ENCODE results near the gene NUP93.

NUP93 gene

GRCh38 chr16:56785317-56785716 lies 55.4 kb downstream of the NUP93 start:
- Histone ChIP-seq H3K36me3 (ENCODE audit: low read length) (no peaks in the 10 kb centered on the region), H3K27me3 (ENCODE audit: low read length) (no peaks in the 10 kb centered on the region), H3K4me2 (ENCODE audit: low read depth, low read length, poor library complexity, severe bottlenecking) (no peak overlapping the region), H3K9me2 (replicated peaks; ENCODE audit: insufficient read depth, low read length) (no peaks in the 10 kb centered on the region), H4K20me1 (ENCODE audit: low read depth, low read length) (no peaks in the 10 kb centered on the region; the same call in 1 of the 2 replicates), H3K9me3 (ENCODE audit: insufficient read depth, low read length) (no peaks in the 10 kb centered on the region), H3K4me3 (ENCODE audit: insufficient read depth, low read length, poor library complexity, severe bottlenecking) (no peak overlapping the region), H3K9ac (ENCODE audit: low read length) (no peak overlapping the region), H2AFZ (ENCODE audit: low read depth, low read length, severe bottlenecking) (no peak overlapping the region), H3F3A (ENCODE audit: insufficient read depth) (no peaks in the 10 kb centered on the region), H3K27ac (ENCODE audit: low read depth, low read length) (no peak overlapping the region), H3K79me2 (ENCODE audit: insufficient read depth, low read length) (peaks cover 6% of the 10 kb centered on the region; the same call in 1 of the 2 replicates)
- TF ChIP-seq EZH2phosphoT487 (conservative IDR thresholded peaks at IDR 0.05; ENCODE audit: low read length): no peak
- TF ChIP-seq CTCF (IDR thresholded peaks at IDR 0.05; ENCODE audit: insufficient read depth, low read length, poor library complexity, severe bottlenecking): no peak

- H4K20me1 ChIP-seq (ENCODE audit: low read depth, low read length): no peaks in the 10 kb centered on the region
- no peak overlapping the region for H3K27ac ChIP-seq (ENCODE audit: low read depth, low read length)
- no peaks in the 10 kb centered on the region for H3K36me3 ChIP-seq (ENCODE audit: low read length)
- H3F3A ChIP-seq (ENCODE audit: insufficient read depth): no peaks in the 10 kb centered on the region
- H3K79me2 ChIP-seq (ENCODE audit: insufficient read depth, low read length): peaks cover 6% of the 10 kb centered on the region; the same call in 1 of the 2 replicates
- no peaks in the 10 kb centered on the region for H3K9me2 ChIP-seq (replicated peaks; ENCODE audit: insufficient read depth, low read length)
- TF ChIP-seq EZH2phosphoT487 (conservative IDR thresholded peaks at IDR 0.05; ENCODE audit: low read length) (no peak), CTCF (IDR thresholded peaks at IDR 0.05; ENCODE audit: insufficient read depth, low read length, poor library complexity, severe bottlenecking) (no peak)
- H3K9ac ChIP-seq (ENCODE audit: low read length): no peak overlapping the region
- H3K27me3 ChIP-seq (ENCODE audit: low read length): no peaks in the 10 kb centered on the region
- no peak overlapping the region for H2AFZ ChIP-seq (ENCODE audit: low read depth, low read length, severe bottlenecking)
- no peak overlapping the region for H3K4me3 ChIP-seq (ENCODE audit: insufficient read depth, low read length, poor library complexity, severe bottlenecking)
- H3K4me2 ChIP-seq (ENCODE audit: low read depth, low read length, poor library complexity, severe bottlenecking): no peak overlapping the region
- no peaks in the 10 kb centered on the region for H3K9me3 ChIP-seq (ENCODE audit: insufficient read depth, low read length)
These were observed 57.2 kb downstream of the NUP93 start for GRCh38 chr16:56787167-56787566.

DNA sequence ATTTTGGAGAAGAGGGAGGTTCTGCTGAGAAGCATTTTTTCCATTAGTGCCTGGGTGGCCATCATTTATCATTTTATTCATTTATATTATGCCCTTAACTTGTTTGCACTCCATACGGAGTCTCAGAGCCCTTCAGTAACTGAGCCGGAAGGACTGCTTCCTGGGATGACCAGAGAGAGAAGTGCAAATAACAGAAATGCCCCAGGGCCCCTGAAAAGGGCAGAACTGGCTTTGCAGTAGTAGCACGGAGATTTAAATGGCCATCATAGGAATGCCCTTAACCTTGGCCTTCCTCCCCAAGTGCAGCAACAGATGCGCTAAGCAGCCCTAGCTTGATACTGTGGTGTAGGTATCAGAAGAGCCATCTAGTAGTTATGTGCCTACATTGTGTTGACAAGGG lies 58.5 kb downstream of the NUP93 start:
- Histone ChIP-seq H3K9me2 (replicated peaks; ENCODE audit: insufficient read depth, low read length) (no peaks in the 10 kb centered on the region), H4K20me1 (ENCODE audit: low read depth, low read length) (no peaks in the 10 kb centered on the region), H3K27me3 (ENCODE audit: low read length) (no peaks in the 10 kb centered on the region), H2AFZ (ENCODE audit: low read depth, low read length, severe bottlenecking) (no peak overlapping the region), H3K4me3 (ENCODE audit: insufficient read depth, low read length, poor library complexity, severe bottlenecking) (no peak overlapping the region), H3K9me3 (ENCODE audit: insufficient read depth, low read length) (no peaks in the 10 kb centered on the region), H3F3A (ENCODE audit: insufficient read depth) (no peaks in the 10 kb centered on the region), H3K9ac (ENCODE audit: low read length) (no peak overlapping the region), H3K27ac (ENCODE audit: low read depth, low read length) (no peak overlapping the region), H3K4me2 (ENCODE audit: low read depth, low read length, poor library complexity, severe bottlenecking) (no peak overlapping the region), H3K36me3 (ENCODE audit: low read length) (no peaks in the 10 kb centered on the region), H3K79me2 (ENCODE audit: insufficient read depth, low read length) (peaks cover 11% of the 10 kb centered on the region; the same call in 1 of the 2 replicates)
- TF ChIP-seq EZH2phosphoT487 (conservative IDR thresholded peaks at IDR 0.05; ENCODE audit: low read length) (no peak), CTCF (IDR thresholded peaks at IDR 0.05; ENCODE audit: insufficient read depth, low read length, poor library complexity, severe bottlenecking) (no peak)

All from SU-DHL-6 (cell line).